Natural killer cell (primary cell): ENCODE results near the gene RNASE2. TPM values are rescaled to one million over a fixed set of nuclear protein-coding genes. Genes with fewer than 3 reads are reported as not detected.
"Not testable (repeated sequence)": the region's sequence is repeated elsewhere in the genome, so short reads cannot be mapped to it uniquely, and the experiment has no call there.

Experiments
- ATAC-seq, 3 donors: fragments of 150-1000 bp in 2 of 3; fragments of 200-7000 bp in 1 of 3; cut with Tn5 transposase; 1 replicate in 1 of 3; 2 replicates in 2 of 3; pipeline ENCODE4 v1.10.0; 2021; ENCODE audit warnings: mild to moderate bottlenecking in 2 of 3, moderate library complexity in 2 of 3
- DNase-seq, 2 donors: peaks; one replicate each; pipeline versions ENCODE4 v3.0.0 to v3.0.0-alpha.2; 2013 to 2021; ENCODE audit warnings: mixed read lengths in 1 of 2
- H3K27ac ChIP-seq: one replicate; pipeline ENCODE4 v1.5.1; 2013; ENCODE audit warnings: mild to moderate bottlenecking, low read length
- H3K27me3 ChIP-seq: one replicate; pipeline ENCODE4 v1.6.1; 2013; ENCODE audit warnings: low read length; ENCODE audit not compliant: control insufficient read depth, insufficient read depth
- H3K36me3 ChIP-seq: one replicate; pipeline ENCODE4 v1.6.1; 2013; ENCODE audit warnings: low read length; ENCODE audit not compliant: control insufficient read depth, insufficient read depth
- H3K4me1 ChIP-seq: one replicate; pipeline ENCODE4 v1.6.1; 2013; ENCODE audit warnings: low read length; ENCODE audit not compliant: control insufficient read depth, insufficient read depth
- H3K4me3 ChIP-seq: one replicate; pipeline ENCODE4 v1.5.1; 2013; ENCODE audit warnings: low read length
- H3K9me3 ChIP-seq: one replicate; pipeline ENCODE4 v1.6.1; 2013; ENCODE audit warnings: low read length; ENCODE audit not compliant: control insufficient read depth, insufficient read depth
- H3K27ac Mint-ChIP-seq, 2 donors: one replicate each; pipeline ENCODE4 v1.8.0; 2022; ENCODE audit warnings: mild to moderate bottlenecking in 2 of 2, mixed read lengths in 2 of 2, moderate library complexity in 1 of 2
- H3K27me3 Mint-ChIP-seq, 2 donors: one replicate each; pipeline ENCODE4 v1.8.0; 2022; ENCODE audit warnings: low read depth in 2 of 2, mixed read lengths in 2 of 2
- H3K36me3 Mint-ChIP-seq: one replicate; pipeline ENCODE4 v1.8.0; 2022; ENCODE audit warnings: mixed read lengths
- H3K4me1 Mint-ChIP-seq, 2 donors: one replicate each; pipeline ENCODE4 v1.8.0; 2022; ENCODE audit warnings: mixed read lengths in 2 of 2
- H3K4me3 Mint-ChIP-seq: one replicate; pipeline ENCODE4 v1.8.0; 2022; ENCODE audit warnings: mild to moderate bottlenecking, moderate library complexity, mixed read lengths
- H3K9me3 Mint-ChIP-seq, 2 donors: one replicate each; pipeline ENCODE4 v1.8.0; 2022; ENCODE audit warnings: mixed read lengths in 2 of 2
- WGBS: methylation state at CpG from one replicate; pipeline ENCODE4 v1.1.7; 2013; ENCODE audit warnings: missing lambda C conversion rate; ENCODE audit not compliant: insufficient coverage; 5-methylcytosine and 5-hydroxymethylcytosine counted together
- intact Hi-C: fragments of 100-400 bp; cut with micrococcal nuclease; formaldehyde crosslinking; loops from one replicate; pipeline ENCODE4 v1.14.2; 2022
- total RNA-seq, 4 donors: library from RNA; stranded (reverse); fragments of 120-200 nt in 1 of 4; gene quantifications; one replicate each; pipeline versions ENCODE4 v1.2.3 to v1.2.4, GENCODE V29; 2013 to 2022
- TF ChIP-seq, protein P1 (sequence below): fragments of 200-600 bp; IDR thresholded peaks from one replicate; pipeline ENCODE4 v1.8.0; 2022; ENCODE audit warnings: antibody characterized with exemption

RNASE2 gene
- 10 to 100 TPM in 1 of 3 donors, 1 to 10 TPM in 1, not detected in 1; 2.2 to 53.6 TPM for total RNA-seq
- total RNA-seq (2013) = 3.2 TPM

DNA sequence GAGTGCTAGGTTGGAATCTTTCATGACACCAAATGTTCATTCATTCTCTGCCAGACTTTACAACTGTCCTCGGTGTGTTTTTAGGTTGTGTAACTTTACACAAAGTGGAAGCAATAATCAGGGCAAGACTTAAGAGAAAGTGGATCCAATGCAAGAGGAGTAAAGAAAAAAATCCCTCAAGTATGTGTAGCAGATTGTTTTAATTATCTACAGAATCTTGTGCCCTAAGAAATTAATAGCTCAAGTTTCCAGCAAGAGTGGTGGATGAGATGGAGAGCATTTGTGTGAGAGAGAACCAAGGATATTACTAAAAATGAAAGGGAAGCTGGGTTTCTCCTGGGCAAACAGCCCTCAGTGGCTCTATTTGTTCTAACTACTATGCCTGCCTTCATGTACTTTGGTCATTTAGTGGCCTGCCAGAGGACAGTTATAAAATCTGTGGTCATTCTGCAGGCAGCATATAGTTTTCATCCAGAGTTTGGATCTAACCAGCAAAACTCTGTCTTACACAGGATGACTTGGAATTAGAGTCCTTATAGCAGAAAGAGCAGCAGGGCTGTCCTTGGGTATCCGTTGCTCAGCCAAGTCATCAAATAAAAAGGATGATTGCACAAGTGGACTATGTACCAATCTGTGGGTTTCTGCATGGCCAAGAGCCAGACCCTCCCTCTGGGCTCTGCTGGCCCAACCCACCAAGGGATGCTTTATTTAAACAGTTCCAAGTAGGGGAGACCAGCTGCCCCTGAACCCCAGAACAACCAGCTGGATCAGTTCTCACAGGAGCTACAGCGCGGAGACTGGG, at the start of gene RNASE2:
TSS of gene RNASE2 (plus strand) at position 752 of the 802 bp plus-strand sequence. CDS start 285 bp downstream, outside the sequence.
- intact Hi-C loops, H3K4me3 Mint-ChIP-seq, H3K9me3 ChIP-seq, H3K27me3 ChIP-seq, H3K27ac Mint-ChIP-seq, H3K36me3 Mint-ChIP-seq, H3K4me1 Mint-ChIP-seq, H3K36me3 ChIP-seq, DNase-seq, H3K4me1 ChIP-seq, H3K27ac ChIP-seq, H3K4me3 ChIP-seq, H3K9me3 Mint-ChIP-seq: not testable (repeated sequence)
- peak in 1 of 3 donors; percentile 59 for ATAC-seq
- WGBS = 74% methylated on average over 3 of the region's 4 CpGs
- H3K27me3 Mint-ChIP-seq = peaks cover 30 to 33% of the 10 kb centered on the region in 2 donors

DNA sequence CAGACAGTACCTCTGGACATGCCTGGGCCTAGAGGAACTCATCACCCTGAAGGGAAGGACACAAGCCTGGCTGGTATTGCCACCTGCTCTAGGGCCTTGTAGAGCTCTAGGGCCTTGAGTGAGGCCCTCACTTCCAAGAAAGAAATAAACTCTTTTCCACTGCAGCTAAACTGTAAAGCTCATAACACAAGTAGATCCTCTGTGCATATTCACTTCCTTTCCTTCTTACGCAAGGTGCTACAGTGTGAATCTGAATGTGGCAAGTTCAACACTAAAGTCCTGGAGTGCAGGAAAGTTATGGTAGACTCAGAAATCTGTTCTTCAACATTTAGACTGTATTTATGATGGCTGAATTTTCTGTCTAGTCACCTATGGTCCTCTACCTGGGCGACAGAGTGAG, 49.6 kb upstream of the RNASE2 start:
- Mint-ChIP-seq H3K27me3 (peaks cover 7 to 25% of the 10 kb centered on the region in 2 donors), H3K4me3 (no peak overlapping the region), H3K27ac (no peak overlapping the region), H3K36me3 (no peaks in the 10 kb centered on the region), H3K9me3 (no peaks in the 10 kb centered on the region), H3K4me1 (no peaks in the 10 kb centered on the region)
- intact Hi-C loops = no loop called here
- no peak overlapping the region for H3K4me3 ChIP-seq
- no peaks in the 10 kb centered on the region for H3K36me3 ChIP-seq
- no peaks in the 10 kb centered on the region for H3K27me3 ChIP-seq
- H3K27ac ChIP-seq = no peak overlapping the region
- TF ChIP-seq, protein P1, sequence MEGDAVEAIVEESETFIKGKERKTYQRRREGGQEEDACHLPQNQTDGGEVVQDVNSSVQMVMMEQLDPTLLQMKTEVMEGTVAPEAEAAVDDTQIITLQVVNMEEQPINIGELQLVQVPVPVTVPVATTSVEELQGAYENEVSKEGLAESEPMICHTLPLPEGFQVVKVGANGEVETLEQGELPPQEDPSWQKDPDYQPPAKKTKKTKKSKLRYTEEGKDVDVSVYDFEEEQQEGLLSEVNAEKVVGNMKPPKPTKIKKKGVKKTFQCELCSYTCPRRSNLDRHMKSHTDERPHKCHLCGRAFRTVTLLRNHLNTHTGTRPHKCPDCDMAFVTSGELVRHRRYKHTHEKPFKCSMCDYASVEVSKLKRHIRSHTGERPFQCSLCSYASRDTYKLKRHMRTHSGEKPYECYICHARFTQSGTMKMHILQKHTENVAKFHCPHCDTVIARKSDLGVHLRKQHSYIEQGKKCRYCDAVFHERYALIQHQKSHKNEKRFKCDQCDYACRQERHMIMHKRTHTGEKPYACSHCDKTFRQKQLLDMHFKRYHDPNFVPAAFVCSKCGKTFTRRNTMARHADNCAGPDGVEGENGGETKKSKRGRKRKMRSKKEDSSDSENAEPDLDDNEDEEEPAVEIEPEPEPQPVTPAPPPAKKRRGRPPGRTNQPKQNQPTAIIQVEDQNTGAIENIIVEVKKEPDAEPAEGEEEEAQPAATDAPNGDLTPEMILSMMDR = no peak
- 89% methylated on average over 2 of the region's 2 CpGs for WGBS
- no peak for ATAC-seq
- no peaks in the 10 kb centered on the region for H3K9me3 ChIP-seq
- H3K4me1 ChIP-seq = no peaks in the 10 kb centered on the region
- no peak for DNase-seq

DNA sequence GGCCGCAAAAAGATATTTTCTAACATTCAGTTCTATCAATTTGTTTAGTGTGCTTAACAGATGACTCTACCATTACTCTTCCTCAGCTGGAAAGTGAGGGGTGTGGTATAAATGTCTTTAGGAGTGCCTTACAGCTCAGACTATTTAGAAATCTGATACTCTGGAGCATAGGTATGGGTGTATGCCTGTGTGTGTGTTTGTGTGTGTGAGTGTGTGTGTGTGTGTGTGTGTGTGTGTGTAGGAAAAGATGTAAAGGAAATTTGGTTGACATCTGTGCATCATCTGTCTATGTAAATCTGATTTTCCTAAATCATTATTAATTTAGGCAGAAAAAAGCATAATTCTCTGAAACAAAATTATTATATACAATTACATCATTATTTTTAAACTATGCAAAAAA, 48.1 kb upstream of the RNASE2 start:
- no peak overlapping the region for H3K27ac Mint-ChIP-seq
- Histone ChIP-seq H3K4me1 (no peaks in the 10 kb centered on the region), H3K27ac (no peak overlapping the region), H3K36me3 (no peaks in the 10 kb centered on the region), H3K27me3 (no peaks in the 10 kb centered on the region), H3K4me3 (no peak overlapping the region), H3K9me3 (no peaks in the 10 kb centered on the region)
- H3K4me3 Mint-ChIP-seq = no peak overlapping the region
- DNase-seq (no peak), ATAC-seq (no peak)
- H3K36me3 Mint-ChIP-seq = no peaks in the 10 kb centered on the region
- TF ChIP-seq, protein P1 = no peak
- H3K9me3 Mint-ChIP-seq = no peaks in the 10 kb centered on the region
- 100% methylated on average over 1 of the region's 1 CpG for WGBS
- intact Hi-C loops = no loop called here
- peaks cover 11 to 21% of the 10 kb centered on the region in 2 donors for H3K27me3 Mint-ChIP-seq
- no peaks in the 10 kb centered on the region for H3K4me1 Mint-ChIP-seq

DNA sequence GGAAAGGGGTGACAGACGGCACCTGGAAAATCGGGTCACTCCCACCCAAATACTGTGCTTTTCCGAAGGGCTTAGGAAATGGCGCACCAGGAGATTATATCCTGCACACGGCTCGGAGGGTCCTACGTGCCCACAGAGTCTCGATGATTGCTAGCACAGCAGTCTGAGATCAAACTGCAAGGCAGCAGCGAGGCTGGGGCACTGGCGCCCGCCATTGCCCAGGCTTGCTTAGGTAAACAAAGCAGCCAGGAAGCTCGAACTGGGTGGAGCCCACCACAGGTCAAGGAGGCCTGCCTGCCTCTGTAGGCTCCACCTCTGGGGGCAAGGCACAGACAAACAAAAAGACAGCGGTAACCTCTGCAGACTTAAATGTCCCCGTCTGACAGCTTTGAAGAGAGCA, 44.5 kb upstream of the RNASE2 start:
- H3K4me3 Mint-ChIP-seq, intact Hi-C loops, H3K9me3 ChIP-seq, H3K4me1 ChIP-seq, ATAC-seq, H3K36me3 Mint-ChIP-seq, DNase-seq, H3K27ac Mint-ChIP-seq, H3K36me3 ChIP-seq, H3K4me1 Mint-ChIP-seq, H3K9me3 Mint-ChIP-seq, H3K27me3 ChIP-seq, H3K27ac ChIP-seq, H3K4me3 ChIP-seq: not testable (repeated sequence)
- H3K27me3 Mint-ChIP-seq = peaks cover 16 to 21% of the 10 kb centered on the region in 2 donors
- 82% methylated on average over 13 of the region's 14 CpGs for WGBS

DNA sequence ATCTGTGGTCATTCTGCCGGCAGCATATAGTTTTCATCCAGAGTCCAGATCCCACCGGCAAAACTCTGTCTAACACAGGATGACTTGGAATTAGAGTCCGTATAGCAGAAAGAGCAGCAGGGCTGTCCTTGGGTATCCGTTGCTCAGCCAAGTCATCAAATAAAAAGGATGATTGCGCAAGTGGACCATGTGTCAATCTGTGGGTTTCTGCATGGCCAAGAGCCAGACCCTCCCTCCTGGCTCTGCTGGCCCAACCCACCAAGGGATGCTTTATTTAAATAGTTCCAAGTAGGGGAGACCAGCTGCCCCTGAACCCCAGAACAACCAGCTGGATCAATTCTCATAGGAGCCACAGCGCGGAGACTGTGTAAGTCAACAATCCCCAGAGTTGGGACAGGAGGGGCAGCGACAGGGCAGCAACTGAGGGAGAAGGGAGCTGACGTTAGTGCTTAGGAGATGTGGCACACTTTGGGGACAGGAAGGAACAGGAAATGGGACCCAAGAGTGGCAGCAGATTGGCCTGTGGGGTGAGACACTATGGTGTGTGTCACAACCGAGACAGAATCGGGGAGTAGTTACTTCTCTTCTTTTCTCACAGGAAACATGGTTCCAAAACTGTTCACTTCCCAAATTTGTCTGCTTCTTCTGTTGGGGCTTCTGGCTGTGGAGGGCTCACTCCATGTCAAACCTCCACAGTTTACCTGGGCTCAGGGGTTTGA, 36.1 kb upstream of the RNASE2 start:
- H3K36me3 ChIP-seq, H3K4me3 ChIP-seq, H3K36me3 Mint-ChIP-seq, H3K4me1 Mint-ChIP-seq, DNase-seq, H3K9me3 ChIP-seq, ATAC-seq, H3K27me3 ChIP-seq, intact Hi-C loops, H3K27ac Mint-ChIP-seq, H3K27ac ChIP-seq, H3K4me1 ChIP-seq, H3K9me3 Mint-ChIP-seq, H3K4me3 Mint-ChIP-seq: not testable (repeated sequence)
- 46% methylated on average over 9 of the region's 11 CpGs for WGBS
- H3K27me3 Mint-ChIP-seq = peaks cover 31 to 38% of the 10 kb centered on the region in 2 donors

DNA sequence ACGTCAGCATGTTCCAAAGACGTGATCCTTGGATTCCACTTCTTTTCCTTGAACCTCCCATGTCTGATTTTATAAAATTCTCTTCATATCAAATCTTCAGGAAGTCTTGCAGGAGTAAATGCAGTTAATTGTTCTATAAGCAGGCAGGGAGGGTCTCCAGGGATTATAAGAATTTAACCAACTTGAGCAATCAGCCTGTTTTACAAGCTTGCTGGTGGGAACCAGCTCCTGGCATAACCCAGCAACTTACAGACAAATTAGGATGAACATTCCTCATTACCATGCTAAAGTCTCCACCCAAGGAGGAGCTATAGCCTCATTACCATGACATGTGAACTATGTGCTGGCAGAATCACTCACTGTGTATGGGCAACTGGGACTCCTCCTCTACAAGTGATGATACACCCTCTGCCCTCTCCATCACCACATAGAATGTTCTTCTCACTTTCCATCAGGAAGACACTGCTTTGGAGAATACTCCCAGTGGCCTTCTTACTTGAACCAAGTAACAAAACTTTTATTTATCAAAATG, 31.5 kb upstream of the RNASE2 start:
- H3K27me3 ChIP-seq, H3K9me3 ChIP-seq, H3K9me3 Mint-ChIP-seq, H3K27ac Mint-ChIP-seq, H3K4me3 Mint-ChIP-seq, H3K36me3 ChIP-seq, H3K36me3 Mint-ChIP-seq, ATAC-seq, H3K4me1 ChIP-seq, H3K4me1 Mint-ChIP-seq, H3K4me3 ChIP-seq, H3K27ac ChIP-seq, intact Hi-C loops, DNase-seq: not testable (repeated sequence)
- WGBS = no CpG with 5 or more reads among the region's 2 CpGs
- peaks cover 26 to 32% of the 10 kb centered on the region in 2 donors for H3K27me3 Mint-ChIP-seq
